HL-60 (cell line): ENCODE measurements around the gene SH3BGRL3.

Source experiments
- DNase-seq, 2 experiments: peaks; one replicate each; pipeline ENCODE4 v3.0.0-alpha.2; 2010 to 2020; ENCODE audit warnings: low read depth in 1 of 2, low spot score in 1 of 2
- H3K27ac ChIP-seq: fragments of 250-450 bp; sonication (Bioruptor Pico); replicated peaks from 2 replicates; pipeline ENCODE4 v1.5.1; 2020; ENCODE audit warnings: mild to moderate bottlenecking, moderate library complexity
- H3K27me3 ChIP-seq: fragments of 250-450 bp; sonication (Bioruptor Pico); 2 replicates; pipeline ENCODE4 v1.5.1; 2021; ENCODE audit warnings: mild to moderate bottlenecking, moderate library complexity; ENCODE audit not compliant: insufficient read depth, poor library complexity, severe bottlenecking
- H3K4me3 ChIP-seq: replicated peaks from 2 replicates; pipeline ENCODE4 v1.5.1; 2011; ENCODE audit warnings: mild to moderate bottlenecking, control low read depth, low read length; ENCODE audit not compliant: insufficient read depth
- CTCF ChIP-seq: IDR thresholded peaks from one replicate; pipeline ENCODE4 v1.5.1; 2011; ENCODE audit warnings: low read length, control low read depth, inconsistent platforms; ENCODE audit not compliant: insufficient read depth
- GABPA ChIP-seq: IDR thresholded peaks from 2 replicates; pipeline ENCODE4 v1.6.1; 2012; ENCODE audit warnings: low read depth
- POLR2AphosphoS5 ChIP-seq: IDR thresholded peaks from 2 replicates; pipeline ENCODE4 v1.6.1; 2012; ENCODE audit warnings: low read depth
- REST ChIP-seq: IDR thresholded peaks from 2 replicates; pipeline ENCODE4 v1.6.1; 2012; ENCODE audit warnings: low read depth; ENCODE audit not compliant: insufficient replicate concordance
- SPI1 ChIP-seq: IDR thresholded peaks from 2 replicates; pipeline ENCODE4 v1.6.1; 2012; ENCODE audit warnings: low read depth, mild to moderate bottlenecking, borderline replicate concordance

Gene SH3BGRL3

GRCh38 chr1:26290882-26291261 lies 11.0 kb downstream of the SH3BGRL3 start:
- Histone ChIP-seq H3K4me3 (no peak overlapping the region), H3K27ac (peak overlapping the region; percentile 99), H3K27me3 (no peaks in the 10 kb centered on the region)
- no peak for TF ChIP-seq SPI1
- TF ChIP-seq REST: no peak
- no peak for TF ChIP-seq POLR2AphosphoS5
- no peak for TF ChIP-seq CTCF
- no peak for TF ChIP-seq GABPA
- no peak for DNase-seq

GRCh38 chr1:26291433-26291832 lies 11.5 kb downstream of the SH3BGRL3 start:
- no peaks in the 10 kb centered on the region for H3K27me3 ChIP-seq
- TF ChIP-seq GABPA (no peak), SPI1 (no peak), POLR2AphosphoS5 (no peak), REST (no peak), CTCF (no peak)
- H3K27ac ChIP-seq: peak overlapping the region; percentile 99
- no peak overlapping the region for H3K4me3 ChIP-seq
- DNase-seq: no peak

GRCh38 chr1:26291939-26292338 lies 12.1 kb downstream of the SH3BGRL3 start:
- DNase-seq: no peak
- TF ChIP-seq REST: no peak
- no peak for TF ChIP-seq CTCF
- TF ChIP-seq SPI1: no peak
- no peak for TF ChIP-seq GABPA
- TF ChIP-seq POLR2AphosphoS5: no peak
- peak overlapping the region; percentile 99 for H3K27ac ChIP-seq
- H3K27me3 ChIP-seq: no peaks in the 10 kb centered on the region
- no peak overlapping the region for H3K4me3 ChIP-seq
